ENCODE data around the gene CIC.

The CIC gene

DNA sequence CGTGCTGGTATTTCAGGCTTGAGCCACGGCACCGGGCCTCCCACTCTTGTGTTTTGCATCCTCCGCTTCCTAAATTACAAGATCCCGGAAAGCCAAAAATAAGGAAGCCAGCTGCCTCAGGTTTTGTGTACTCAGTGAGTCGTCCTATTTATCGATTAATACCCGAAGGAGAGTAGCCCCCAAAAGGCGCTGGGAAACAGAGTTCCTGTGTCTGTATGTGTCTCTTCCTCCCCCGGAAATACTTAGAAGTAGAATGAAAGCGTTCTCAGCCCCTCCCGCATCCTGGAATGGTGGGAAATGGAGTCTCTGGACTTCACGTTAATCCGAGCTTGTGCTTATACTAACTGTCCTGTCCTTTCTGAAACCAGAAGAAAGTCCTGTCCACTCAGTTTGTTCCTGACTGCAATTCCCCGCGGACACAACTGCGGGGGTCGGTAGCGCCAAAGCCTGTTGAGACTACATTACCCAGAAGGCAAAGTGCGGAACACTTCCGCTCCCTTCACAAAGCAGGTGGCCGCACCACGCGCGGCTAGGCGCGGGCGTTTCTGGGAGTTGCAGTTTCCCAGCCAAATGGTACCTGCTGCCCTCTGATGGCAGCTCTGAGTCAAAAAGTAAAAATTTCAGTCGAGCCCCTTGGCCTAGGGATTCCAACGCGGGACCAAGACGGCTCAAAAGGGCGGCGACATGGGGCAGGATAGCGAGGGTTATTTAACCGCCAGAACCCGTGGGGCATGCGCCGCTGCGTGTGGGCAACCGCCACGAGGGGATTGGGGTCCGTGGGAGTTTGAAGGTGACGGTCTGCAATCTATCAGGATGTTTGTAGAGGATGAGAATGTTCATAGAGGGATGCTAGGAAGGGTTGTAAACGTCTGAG lies 24.5 kb upstream of the CIC start:
- peak; percentile 98 for DNase-seq

- DNase-seq: no peak
These were observed 23.8 kb upstream of the CIC start for GRCh38 chr19:42245231-42245630.

DNA sequence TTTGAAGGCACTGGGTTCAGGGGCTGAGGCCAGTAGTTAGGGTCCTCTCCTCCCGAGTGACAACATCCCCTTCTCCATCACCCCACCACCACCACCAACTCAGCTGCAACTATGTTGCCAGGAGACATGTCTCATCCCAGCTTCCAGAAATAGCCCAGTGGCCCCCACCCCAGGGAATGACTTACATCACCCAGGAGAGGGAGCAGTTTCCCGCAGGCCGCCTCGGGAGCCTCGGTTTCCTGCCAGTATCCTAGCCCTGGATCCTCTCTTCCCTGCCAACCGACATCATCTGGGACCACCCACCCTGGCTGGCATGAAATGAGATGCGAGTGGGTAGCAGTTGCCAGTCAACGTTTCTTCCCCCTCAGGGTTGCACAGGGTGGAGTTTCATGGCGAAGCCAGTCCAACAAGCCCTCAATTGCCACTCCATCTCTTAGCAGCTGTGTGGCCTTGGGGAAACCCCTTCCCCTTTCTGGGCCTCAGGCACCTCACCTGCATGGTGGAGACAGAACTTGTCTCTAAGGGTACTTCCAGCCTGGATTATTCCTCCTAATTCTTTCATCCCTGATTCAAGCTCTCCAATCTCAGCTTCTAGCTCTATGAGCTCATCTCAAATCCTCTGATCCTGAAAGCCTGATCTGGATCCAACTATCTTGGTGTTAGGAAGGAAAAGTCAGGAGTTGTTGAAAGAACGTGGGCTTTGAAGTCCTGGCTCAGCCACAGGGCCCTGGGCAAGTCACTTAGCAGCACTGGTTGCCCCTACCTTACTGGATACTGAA lies 22.7 kb upstream of the CIC start:
- DNase-seq: no peak

GRCh38 chr19:42246922-42247639 lies 22.0 kb upstream of the CIC start:
- peak; percentile 62 for DNase-seq

DNA sequence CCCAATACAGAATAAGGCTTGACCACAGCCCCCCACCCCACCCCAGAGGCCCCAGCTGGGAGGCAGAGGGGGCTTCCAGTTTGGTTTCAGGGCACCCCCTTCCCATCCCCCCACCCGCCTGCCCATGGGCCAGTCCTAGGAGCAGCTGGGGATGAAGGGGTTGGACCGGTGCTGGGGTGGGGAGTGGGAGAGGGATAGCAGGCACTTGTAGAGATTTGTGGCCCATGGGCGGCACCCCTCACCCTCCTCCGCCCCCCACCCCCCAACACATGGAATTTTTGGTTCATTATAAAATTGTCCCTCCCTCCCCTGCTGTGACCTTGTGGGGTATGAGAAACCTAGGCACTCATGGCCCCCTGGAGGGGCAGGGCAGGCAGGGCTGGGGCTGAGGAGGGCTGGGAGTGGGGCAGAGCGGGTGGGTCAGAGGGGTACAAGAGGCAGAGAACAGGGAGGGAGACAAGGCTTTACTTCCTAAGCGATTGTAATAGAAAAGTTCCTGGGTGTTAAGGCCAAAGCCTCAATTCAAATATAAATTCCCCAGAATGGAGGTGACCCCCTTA lies 21.3 kb upstream of the CIC start:
- no peak for DNase-seq

DNA sequence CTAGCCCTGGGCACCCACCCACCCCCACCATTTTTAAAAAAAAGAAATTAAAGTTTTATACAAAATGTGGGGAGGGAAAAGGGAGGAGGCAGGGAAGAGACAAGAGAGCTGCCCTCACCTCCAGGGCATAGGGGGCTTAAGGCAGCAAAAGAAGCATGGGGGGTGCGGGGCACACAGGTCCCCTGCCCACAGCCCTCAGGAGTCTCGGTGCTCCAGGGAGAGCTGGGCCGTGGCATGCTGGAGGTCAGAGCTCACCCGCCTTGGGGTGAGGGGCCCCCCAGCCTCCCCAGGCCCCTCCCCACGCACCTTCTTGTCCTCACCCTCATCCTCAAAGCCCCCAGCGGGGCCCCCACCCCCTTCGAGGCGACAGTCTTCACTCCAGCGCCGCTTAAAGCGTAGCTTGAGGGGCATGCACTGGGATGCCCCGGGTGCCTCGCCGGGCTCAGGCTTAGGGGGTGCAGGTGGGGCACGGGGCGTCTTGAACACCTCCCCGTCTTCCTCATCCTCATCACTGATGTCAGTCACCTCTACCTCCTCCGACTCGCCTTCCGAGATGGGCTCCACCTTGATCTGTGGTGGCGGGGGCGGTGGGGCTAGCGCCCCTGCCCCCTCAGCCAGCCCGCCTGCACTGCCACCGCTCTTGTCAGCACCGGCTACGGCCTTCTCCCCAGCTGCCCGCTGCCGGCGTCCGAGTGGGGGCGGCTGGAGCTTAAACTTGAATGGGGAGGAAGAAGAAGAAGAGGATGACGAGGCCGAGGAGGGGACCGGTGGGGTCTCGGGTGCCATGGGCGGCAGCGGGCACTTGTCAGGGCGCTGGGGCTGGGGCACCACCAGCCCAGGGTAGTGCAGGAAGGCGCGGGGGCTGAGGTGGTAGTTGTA lies 20.5 kb upstream of the CIC start:
- DNase-seq: no peak

DNA sequence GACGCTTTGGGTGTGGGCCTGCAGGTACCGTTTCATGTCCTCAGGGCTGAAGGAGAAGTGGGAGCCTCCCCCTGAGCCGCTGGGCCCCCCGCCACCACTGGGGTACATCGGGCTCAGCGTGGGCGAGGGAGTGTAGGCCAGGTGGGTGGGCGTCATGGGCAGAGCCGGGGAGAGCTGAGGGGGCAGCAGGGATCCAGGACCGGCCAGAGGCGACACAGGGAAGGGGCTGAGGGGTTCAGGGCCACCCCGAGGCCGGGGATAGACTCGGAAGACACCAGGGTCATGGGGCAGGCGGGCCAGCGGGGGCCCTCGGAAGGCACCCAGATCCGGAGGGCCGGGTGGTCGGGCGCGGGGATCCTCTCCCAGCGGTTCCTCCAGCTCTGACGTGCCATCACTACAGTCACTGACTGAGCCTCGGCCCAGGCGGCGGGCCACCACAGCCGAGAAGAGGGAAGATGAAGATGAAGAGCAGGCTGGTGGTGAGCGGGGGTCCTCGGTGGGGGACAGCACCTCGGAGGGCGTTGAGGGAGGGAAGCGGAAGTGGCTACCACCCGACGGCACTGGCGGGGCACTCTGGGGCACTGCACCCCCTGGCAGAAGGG lies 19.8 kb upstream of the CIC start:
- DNase-seq: no peak

- no peak for DNase-seq
These were observed 19.3 kb upstream of the CIC start for GRCh38 chr19:42249769-42250168.

GRCh38 chr19:42250183-42250665 lies 18.8 kb upstream of the CIC start:
- no peak for DNase-seq

GRCh38 chr19:42250666-42251531 lies 18.2 kb upstream of the CIC start:
- DNase-seq: peak; percentile 73

GRCh38 chr19:42251572-42252358 lies 17.3 kb upstream of the CIC start:
- no peak for DNase-seq

DNA sequence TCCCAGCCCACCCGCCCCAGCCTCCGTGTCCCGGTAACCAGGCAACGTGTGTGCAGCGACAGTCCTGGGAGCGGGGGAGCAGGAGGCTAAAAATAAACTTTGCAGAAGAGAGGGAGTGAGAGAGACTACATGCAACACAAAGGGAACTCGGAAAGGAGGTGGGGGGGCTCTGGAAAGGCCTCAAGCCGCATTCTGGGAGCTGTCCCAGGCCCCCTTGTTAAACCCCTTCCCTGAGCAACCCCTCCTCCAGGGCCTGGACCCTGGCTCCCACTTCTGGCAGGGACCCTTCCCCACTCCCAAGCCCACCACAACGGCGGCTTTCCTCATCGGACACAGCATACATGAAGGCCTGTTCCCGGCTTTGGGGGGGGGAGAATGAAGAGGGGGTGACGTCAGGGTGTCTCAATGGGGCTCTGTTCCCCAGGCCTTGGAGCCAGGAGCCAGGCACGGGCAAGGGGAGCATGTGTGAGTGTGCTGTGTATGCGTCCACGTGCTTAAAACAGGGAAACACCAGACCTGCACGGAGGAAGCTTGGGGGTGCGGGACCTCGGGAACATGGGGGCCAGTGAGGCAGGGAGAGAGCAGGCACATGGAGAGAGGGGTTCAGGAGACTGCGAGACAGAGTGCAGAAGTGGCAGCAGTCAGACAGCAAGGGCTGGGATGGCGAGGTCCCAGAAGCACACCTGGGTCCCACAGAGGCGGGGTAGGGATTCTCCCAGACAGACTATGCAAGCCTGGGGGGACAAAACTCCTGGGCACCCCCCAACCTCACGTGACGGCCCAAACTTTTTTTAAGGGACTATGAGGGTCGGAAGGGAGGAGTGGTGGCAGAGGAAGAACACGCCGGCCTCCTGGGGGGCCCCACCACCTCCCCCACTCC lies 16.4 kb upstream of the CIC start:
- peak; percentile 54 for DNase-seq

DNA sequence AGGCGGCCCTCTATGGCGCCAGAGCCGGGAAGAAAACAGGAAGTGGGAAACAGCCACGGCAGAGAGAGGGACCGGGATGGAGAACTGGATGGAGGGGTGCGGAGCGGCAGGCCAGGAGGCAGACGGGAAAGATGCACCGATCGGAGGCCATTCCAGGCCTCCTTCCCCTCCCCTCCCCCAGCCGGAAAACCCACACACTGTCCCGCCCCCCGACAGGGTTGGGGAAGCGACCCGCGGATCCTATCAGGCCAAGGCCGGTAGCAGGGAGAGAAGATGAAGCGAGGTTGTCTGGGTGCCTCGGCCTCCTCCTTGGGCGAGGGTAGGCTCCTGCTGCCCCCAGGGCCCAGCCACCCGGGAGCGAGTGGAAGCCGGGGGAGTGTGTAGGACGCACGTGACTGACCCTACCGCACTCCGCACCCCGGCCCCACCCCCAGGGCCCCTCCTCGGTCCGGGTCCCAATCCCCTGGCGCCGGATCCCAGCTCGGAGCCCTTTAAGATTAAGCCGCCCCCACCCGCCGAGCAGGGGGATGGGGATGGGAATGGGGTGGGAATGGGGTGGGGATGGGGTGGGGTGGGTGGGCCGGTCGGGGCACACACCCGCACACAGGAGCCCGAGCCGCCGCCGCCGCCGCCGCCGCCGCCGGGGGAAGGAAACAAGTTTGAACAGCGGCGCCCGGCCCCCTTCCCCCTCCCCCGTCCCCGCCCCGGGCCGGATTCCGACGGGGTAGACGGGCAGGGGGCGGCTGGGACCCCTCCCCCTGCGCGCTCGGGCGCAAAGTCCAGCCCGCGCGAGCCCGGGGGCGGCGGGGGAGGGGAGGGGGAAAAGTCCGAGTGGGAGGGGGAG lies 15.6 kb upstream of the CIC start:
- peak; percentile 82 for DNase-seq

GRCh38 chr19:42254089-42254849 lies 14.8 kb upstream of the CIC start:
- DNase-seq: peak; percentile 92

DNA sequence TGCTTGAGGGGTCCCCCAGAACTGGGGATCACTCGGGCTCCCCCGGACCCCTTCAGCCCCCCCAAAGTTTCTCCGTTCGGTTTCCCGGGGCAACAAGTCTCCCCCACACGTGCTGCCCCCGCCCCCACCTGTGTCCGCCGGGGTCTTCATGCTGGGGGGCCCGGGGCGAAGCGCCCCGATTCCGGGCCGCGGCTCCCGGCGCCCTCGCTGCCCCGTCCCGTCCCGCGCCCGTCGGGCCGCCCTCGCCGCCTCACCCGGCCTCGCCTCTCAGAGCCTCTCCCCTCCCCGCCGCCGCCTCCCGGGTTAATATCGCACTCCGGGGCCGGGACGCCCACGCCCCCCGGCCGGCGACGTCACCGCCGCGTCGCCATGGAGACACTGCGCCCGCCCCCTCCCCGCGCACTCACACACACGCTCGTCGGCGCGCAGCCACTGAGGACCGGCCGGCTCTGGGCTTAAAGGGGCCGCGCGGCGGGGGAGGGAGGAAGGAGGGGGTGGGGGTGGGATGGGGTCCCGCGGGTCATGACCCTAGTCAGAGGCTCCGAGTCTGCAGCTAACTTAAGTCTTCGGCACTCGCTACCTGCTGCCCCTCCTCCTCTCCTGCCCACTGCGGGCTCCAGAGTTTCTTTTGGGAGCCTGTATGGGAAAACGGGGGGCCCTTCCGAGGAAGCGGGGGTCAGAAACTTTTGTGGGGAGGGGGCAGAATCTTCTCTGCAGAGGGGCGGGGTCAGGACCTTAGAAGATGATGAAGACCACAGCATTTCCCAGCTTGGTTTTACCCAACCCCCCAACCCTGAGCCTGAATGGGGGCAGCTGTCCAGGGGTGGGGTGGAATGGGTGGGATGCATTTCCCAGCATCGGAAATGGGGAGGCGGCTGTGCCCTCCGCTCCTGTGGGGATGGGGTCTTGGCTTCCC lies 13.9 kb upstream of the CIC start, which contains the start of gene ERF:
ERF (minus strand) TSS at position 279 of the 916 bp plus-strand sequence; CDS start at position 150, 129 bp downstream.
- peak; percentile 96 for DNase-seq
